EH (cell line): ENCODE results near the gene ACAA1.

ENCODE experiments used
- DNase-seq: peaks from one replicate; pipeline ENCODE4 v3.0.0-alpha.2; 2015; ENCODE audit warnings: low read depth

Gene ACAA1

DNA sequence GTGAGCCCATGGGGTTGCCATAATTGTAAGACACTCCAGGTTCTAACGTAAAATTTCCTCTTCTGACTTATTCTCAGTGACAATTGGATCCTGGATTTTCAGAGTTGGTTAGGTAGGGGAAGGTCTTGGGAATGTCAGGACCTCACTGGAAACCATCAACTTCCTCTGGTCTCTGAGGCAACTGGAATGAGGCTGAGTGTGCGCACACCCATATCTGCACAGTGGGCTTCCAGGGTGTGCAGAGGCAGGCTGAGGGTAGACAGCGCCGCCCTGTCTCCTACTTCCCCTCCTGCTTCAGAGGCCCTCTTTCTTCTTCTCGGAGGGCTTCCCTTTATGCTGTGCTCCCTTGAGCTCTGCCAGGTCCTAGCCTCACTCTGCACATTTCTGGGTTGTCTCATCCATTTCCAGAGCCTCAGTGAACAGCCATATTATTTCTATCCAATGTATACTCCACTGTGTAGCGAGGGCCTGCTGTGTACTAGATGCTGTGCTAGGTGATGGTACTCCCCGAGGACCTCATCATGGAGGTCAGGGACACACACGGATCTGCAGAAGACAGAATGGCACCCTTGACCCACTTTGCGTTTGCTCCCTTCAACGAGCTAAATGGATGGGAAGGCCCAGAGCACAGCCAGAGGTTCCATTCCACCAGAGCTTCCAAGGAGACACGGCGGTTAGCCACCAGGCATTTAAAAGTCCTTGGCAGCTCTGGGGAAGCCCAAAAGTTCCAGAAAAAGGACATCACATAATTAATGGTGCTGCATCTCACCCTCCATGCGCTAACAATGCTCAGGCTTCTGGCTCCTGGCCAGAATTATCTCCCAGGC lies 18.3 kb downstream of the ACAA1 start:
- no peak for DNase-seq

DNA sequence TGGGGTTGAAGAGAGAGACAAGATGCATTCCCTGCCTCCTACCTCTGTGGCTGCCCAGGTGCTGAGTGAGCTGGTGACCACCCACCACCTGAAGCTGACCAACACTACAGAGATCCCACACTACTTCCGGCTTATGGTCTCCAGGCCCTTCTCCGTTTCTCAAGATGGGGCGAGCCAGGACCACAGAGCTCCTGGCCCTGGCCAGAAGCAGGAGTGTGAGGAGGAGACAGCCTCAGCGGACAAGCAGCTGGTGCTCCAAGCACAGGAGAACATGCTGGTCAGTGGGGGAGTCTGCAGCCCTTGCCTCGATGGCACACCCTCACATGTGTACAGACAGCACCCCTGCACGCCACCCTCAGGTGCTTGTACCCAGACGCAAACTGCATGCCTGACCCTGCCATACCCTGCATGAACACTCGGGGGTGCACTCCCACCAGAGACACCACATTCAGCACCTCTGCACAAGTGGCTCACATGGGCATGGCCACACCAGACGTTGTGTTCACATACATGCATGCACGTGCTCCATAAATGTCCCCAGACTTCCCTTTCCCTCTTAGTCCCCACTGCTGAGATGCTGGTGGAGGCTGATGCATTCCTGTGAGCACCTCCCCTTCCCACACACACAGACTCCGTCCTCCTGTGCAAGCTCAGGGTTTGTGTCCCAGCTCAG lies 19.0 kb downstream of the ACAA1 start:
- DNase-seq, result peak; percentile 65

DNA sequence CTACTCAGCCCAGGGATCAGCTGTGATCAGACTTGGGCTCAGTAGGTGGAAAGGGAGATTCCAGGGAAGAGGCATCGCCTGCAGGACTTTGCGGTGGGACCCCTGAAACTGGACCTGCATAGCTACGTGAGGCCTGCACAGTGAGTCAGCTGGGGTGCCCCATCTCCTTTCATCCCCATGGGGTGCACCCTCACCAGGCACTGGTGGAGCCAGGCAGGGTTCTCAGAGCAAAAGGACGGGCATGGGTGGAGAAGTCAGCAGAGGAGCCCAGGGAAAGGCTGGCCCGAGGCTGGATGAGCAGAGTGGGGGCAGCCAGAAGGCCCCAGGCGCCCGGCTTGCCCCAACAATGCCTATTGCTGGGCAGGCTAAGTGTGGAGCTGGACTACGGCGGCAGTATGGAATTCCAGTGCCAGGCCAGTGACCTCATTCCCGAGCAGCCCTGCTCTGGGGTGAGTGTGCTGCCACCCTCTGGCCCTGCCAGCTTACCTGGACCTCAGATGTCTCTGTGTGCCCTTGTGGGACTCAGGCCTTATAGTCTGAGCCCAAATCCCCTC lies 19.7 kb downstream of the ACAA1 start:
- DNase-seq, result no peak

DNA sequence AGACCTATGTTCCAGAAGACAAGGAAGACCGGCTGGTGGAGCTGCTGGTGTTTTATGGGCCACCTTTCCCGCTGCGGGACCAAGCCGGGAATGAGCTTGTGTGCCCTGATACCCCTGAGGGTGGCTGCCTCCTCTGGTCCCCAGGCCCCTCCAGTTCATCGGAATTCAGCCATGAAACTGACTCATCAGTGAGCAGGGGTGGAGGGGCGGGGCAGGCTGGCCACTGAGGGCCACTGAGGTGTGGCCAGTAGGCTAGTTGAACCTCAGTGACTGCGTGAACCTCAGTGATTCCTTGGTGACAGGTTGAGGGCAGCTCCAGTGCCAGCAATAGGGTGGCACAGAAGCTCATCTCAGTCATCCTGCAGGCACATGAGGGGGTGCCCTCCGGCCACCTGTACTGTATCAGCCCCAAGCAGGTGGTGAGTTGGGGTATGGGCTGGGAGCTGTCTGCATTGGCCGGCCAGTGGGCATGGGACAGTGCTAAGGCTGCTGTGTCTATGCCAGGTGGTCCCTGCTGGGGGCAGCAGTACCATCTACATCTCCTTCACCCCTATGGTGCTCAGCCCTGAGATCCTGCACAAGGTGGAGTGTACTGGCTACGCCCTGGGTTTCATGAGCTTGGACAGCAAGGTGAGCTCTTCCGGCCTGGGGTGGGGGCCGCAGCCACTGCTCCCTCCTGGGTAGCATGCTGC lies 20.3 kb downstream of the ACAA1 start:
- DNase-seq, result no peak

DNA sequence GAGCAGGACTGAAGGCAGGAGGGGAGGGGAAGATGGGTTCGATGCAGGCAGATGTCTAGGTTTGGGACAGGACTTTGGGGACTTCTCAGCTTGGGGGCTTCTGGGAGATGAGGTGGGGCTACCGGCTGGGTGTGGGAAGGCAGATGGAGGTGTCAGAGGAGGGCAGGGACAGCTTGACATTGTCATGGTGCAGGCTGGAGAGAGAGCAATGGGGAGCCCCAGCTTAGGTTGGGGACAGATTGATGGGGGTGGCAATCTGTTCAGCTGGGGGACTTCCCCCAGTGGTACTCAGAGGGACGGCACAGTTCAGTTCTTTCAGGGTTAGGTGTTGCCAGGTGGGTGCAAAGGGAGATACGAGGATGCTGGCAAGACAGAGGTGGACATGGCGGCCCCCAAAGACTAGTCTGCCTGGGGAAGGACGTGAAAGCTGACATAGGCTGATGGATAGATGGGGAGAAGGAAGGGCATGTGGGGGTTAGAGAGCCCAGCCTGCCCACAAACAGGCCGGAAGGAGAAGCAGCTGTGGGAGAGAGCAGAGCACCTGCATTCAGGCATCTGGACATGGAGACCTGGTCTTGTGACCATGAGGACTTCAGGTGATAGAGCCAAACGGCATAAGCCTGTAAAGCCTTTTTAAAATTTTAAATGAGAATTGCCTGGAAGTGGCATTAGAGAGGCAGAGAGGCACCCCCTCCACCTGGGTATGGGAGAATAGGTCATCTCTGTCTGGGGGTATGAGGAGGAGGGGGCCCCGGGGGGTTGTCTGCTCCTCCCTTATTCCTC lies 21.1 kb downstream of the ACAA1 start:
- DNase-seq, result no peak

DNA sequence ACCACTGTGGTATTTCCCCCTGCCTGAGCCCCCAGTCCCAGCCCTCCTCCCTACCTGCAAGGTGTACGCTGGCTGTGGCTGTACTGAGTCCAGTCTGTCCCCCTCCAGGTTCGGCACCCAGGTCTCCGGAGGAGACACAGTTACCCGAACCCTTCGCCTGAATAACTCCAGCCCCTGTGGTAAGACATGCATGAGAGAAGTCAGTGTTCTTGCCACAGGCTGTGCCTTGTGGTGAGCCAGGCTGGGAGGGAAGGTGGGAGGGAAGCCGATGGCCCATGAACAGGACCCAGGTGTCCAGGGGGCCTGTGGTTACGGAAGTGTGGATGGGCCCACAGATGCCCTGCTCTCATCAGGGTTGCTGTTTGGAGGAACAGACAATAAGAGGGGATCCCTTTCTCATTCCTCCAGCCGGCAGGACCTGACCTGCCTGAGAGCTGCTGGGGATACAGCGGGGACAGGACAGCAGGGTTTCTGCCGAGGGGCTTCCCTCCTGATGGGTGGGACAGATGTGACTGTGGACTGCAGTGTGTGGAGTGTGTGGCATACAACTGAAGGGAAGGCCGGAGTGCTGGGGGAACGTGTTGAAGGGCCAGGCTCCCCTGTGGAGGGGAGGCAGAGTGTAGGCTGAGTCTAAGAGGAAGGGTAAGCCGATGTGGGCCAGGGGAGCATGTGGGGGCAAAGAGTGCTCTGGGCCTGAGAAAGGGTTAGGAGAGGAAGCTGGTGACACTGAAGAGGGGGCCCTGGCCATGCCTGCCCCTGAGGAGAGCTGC lies 21.9 kb downstream of the ACAA1 start:
- DNase-seq, result no peak

DNA sequence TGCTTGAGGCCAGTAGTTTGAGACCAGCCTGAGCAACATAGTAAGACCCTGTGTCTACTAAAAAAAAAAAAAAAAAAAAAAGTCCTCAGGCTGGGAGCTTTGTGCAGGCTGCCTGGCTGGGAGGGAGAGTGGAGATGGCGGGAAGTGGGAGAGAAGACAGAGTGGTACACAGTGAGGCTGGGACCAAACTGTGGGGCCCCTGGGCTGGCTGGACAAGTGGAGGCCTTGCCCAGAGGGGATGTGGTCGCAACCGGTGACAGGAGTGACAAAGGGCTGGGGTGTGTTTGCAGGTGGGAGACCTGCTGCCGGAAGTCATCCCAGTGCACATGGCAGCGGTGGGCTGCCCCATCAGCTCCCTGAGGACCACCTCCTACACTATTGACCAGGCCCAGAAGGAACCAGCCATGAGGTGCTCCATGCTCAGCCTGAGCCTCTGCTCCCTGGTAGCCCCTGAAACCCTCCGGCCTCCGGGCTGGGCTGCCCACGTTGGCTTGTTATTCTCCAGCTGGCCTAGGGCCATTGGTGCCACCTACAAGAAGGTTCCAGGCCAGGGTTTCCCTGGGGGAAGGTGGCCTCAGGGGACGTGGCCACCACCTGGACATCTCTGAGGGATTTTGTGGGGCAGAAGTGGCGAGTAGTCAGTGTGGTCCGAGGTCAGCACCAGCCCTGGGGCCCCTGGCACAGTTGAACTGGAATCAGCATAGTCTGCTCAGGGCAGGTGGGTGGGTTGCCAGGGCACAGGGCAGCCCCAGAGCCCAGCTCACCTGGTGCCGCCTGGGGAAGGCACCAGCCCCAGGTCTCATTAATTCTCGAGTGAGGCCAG lies 22.7 kb downstream of the ACAA1 start:
- no peak for DNase-seq

DNA sequence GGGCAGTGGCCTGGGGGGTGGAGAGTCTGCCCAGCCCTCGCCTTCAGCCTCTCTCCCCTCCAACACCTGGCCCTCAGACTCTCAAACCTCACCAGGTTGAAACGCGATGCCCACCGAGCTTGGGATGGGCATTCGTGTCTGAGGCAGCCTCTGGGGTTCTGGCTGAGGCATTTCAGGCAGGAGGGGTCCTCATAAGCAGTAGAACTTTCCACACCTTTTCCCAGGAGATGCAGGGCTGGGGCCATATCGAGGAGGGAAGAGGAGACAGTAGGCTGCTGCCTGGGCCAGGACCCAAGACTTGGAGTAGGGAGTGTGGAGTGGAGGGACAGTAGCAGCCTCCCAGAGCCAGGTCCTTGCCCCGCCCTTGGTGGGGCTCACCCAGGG lies 24.6 kb downstream of the ACAA1 start:
- DNase-seq, result no peak

DNA sequence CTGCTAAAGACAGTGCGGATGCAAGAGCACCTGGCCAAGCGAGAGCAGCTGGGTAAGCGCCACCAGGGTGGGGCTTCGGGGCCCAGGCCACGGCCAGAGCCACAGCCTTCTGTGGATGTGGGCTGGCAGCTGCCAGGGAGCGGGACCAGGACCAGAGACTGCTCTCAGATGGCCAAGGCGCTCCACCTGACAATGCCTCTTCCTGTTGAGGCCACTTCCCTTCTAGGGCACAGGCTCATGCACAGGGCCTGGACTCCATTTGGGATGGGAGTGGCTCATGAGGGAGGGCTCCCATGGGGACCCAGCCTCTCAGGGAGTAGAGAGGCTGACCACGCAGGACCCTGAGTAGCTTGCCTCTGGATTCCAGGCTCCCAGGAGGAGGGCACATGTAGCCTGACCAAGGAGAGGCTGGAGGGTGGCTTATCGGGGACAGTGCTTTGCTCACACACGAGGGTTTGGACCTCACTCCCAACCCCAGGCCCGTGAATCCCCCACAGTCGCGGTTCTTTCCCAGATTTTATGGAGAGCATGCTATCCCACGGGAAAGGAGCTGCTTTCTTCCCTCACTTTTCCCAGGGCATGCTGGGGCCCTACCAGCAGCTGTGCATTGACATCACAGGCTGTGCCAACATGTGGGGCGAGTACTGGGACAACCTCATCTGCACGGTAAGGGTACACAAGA lies 25.1 kb downstream of the ACAA1 start:
- no peak for DNase-seq

DNA sequence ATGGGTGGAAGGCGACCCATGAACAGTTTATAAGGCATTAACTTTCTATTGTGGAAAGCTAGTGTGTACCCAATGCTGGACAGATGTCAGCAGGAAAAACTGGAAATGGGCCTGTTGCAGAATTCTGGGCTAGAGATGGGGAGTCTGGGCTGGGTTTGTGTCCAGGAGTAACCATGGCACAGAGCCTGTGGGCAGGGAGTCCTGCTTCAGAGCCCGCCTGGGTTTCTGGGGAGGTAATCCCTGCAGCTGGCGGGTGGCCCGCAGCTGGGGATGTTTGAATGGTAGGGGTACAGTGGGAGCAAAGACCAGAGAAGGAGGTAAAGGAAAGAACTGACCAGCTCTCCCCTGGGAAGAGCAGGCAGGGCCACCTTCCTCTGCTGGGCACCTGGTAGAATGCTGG lies 25.7 kb downstream of the ACAA1 start:
- DNase-seq, result no peak

DNA sequence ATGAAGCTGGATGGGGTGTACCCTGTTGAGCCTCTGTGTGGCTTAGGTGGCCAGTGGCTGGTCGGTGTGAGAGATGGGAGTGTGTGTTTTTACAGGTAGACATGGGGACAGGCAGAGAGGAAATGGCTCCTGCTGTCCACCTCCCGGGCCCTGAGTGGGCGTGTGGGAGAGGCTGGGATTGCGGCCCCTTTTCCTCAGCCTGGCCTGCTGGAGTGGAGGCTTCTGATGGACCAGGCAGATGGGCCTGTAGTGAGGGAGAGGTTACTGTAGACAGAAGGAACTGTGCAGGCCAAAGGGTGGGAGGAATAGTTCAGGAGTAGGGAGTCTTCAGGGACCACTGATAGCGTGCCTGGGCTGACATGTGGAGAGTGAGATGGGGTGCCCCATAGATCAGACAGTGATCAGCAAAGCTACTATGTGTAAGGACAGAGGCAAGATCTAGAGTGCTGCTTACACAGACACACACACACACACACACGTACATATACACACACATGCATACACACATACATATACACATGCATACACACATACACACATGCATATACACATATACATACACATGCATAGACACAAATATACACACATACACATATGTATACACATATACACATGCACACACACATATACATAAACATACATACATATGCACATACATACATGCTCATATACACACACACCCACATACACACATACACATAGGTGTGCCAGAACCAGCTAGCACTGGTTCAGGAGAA lies 26.4 kb downstream of the ACAA1 start:
- no peak for DNase-seq

DNA sequence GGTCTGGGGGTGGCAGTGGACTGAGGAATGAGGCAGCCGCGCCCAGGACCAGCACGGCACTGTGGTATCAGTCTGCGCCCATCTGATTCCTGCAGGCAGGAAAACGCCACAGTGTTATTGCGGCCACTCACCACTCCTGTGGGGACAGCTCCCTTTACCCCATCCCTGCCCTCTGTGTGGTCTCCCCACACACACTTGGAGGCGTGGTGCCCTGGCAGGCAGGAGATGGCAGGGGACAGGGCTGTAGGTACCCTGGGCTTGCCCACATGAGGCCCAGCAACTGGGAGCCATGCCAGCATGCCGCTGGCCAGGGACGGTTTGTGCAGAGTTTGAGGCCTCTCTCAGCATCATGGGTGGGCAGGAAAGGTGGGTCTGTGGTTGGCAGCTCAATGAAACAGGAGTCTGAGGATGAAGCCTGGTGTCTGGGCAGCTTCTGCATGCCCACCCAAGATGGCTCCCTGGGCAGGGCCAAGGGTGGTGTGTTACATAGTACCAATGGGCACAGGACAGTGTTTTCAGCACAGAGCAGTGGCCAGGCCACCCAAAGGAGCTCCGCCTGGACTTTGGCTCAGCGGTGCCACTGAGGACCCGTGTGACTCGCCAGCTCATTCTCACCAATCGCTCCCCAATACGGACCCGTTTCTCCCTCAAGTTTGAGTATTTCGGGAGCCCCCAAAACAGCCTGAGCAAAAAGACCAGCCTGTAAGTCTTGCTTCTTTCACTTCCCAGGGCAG lies 27.2 kb downstream of the ACAA1 start:
- no peak for DNase-seq

DNA sequence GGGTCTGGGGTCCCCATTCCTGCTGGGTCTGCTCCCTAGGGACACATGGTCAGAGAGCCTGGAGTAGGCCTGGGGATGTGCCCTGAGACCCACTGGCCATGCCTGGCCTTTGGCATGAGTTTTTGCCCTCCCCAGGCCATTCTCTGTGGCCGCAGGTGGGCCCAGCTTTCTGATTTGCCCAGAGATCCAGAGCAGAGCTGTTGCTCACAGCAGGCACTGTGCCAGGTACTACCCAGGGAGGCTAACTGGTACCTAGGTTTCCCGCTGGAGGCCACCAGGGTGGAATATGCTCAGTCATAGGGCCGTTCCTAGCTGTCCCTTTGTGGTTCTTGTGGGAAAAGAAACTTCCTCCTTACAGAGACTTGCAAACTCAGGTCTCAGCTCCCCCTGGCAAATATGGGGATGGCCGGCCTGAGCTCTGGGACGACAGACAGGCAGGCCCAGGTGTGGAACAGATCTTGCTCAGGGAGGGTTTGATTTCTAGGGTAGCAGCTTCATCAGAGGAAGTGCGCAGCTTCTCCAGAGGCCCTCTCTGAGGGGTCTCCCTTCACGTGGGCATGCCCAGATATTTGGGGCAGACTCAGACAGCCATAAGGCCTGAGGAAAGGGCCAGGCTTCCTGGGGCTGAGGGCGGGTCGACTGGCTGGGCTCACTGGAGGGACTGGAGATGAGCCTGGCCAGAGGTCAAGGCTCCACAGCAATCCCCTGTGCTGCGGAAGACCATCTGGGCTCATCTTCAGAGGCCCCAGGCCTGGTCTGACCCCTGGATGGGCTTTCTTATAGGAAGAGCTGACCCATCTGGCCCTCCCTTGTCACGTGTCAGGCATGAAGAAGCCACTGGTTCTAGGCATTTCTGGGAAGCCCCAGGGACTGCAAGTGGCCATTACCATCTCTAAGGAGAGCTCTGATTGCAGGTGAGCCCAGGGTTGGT lies 28.0 kb downstream of the ACAA1 start:
- no peak for DNase-seq

DNA sequence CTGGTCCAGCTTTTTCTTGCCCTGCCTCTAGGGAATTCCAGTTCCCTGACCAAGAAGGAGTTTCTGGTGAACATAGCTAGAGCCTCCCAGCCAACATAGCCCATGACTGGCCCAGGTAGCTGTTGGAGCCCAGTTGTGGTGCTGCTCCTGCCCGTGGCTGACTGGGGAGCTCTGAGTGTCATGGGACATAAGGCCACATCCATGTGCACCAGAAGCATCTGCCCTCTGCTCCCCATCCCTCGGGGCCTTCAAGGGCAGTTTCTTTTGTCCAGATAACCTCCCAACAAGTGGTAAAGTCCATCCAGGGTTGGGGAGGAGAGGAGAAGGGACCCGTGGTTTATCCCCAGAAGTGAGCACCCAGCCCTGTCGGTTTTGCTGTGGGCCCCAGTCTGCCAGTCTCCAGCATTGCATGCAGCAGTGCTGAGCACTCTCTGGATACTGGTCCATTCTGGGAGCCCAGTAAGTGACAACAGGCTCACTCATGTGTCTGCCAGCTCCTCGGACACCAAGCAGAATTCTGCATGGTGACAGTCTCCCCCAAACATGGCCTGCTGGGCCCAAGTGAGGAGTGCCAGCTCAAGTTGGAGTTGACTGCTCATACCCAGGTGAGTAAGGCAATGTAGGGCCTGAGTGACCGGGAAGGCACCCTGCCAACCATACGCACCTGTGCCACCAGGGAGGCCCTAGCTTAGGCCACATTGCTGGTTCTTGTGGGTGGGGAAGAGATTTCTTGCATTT lies 28.8 kb downstream of the ACAA1 start:
- DNase-seq, result no peak

DNA sequence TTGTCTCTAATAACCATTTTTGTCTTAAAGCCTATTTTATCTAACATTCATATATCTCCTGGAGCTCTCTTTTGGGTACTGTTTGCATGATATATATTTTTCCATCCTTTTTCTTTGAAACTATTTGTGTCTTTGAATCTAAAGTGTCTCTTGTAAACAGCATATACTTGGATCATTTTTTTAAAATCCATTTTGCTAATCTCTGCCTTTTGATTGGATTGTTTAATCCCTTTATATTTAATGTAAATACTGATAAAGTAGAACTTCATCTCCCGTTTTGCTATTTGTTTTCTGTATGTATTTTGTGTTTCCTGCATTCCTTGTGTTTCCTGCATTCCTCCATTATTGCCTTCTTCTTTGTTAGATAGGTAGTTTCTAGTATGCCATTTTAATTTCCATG lies 31.4 kb downstream of the ACAA1 start:
- DNase-seq, result no peak

DNA sequence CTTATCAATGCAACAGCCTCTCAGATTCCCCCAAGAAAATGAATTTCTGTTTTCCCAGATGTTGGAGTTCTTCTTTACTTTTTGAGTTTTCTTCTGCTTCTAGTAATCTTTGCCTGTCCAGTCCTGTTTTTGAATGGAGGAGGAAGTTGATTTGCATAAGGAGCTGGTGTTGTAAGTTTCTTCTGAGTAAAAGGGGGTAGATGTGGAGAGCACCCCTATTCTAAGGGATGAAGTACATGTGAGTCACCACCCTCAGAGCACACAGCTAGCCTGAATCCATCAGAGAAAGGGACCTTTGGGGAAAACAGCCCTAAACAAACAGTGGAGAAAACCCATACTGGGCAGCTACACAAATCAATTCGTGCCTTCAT lies 34.5 kb downstream of the ACAA1 start:
- DNase-seq, result no peak
